Nephron progenitor cell (in vitro differentiated cells): ENCODE measurements around the gene PINK1.
A peak's percentile ranks its signal among the peaks of the same experiment; 100 is the strongest.

Experiments used
- DNase-seq: peaks from one replicate; pipeline ENCODE4 v3.0.0; 2021
- H3K27ac Mint-ChIP-seq: 2 replicates; pipeline ENCODE4 v1.8.0; 2021; ENCODE audit warnings: mild to moderate bottlenecking, moderate library complexity, mixed read lengths
- H3K27me3 Mint-ChIP-seq: 2 replicates; pipeline ENCODE4 v1.8.0; 2021; ENCODE audit warnings: mild to moderate bottlenecking, low read depth, mixed read lengths; ENCODE audit not compliant: poor library complexity
- H3K36me3 Mint-ChIP-seq: 2 replicates; pipeline ENCODE4 v1.8.0; 2021; ENCODE audit warnings: low read depth, mixed read lengths
- H3K4me1 Mint-ChIP-seq: 2 replicates; pipeline ENCODE4 v1.8.0; 2021; ENCODE audit warnings: mixed read lengths
- H3K4me3 Mint-ChIP-seq: 2 replicates; pipeline ENCODE4 v1.8.0; 2021; ENCODE audit warnings: mild to moderate bottlenecking, moderate library complexity, mixed read lengths
- H3K9me3 Mint-ChIP-seq: 2 replicates; pipeline ENCODE4 v1.8.0; 2021; ENCODE audit warnings: mild to moderate bottlenecking, moderate library complexity, mixed read lengths
- TF ChIP-seq, protein P1 (sequence below): fragments of 200-600 bp; sonication (generic); IDR thresholded peaks from 2 replicates; pipeline ENCODE4 v1.5.0; 2021; ENCODE audit warnings: antibody characterized with exemption

Gene PINK1

DNA sequence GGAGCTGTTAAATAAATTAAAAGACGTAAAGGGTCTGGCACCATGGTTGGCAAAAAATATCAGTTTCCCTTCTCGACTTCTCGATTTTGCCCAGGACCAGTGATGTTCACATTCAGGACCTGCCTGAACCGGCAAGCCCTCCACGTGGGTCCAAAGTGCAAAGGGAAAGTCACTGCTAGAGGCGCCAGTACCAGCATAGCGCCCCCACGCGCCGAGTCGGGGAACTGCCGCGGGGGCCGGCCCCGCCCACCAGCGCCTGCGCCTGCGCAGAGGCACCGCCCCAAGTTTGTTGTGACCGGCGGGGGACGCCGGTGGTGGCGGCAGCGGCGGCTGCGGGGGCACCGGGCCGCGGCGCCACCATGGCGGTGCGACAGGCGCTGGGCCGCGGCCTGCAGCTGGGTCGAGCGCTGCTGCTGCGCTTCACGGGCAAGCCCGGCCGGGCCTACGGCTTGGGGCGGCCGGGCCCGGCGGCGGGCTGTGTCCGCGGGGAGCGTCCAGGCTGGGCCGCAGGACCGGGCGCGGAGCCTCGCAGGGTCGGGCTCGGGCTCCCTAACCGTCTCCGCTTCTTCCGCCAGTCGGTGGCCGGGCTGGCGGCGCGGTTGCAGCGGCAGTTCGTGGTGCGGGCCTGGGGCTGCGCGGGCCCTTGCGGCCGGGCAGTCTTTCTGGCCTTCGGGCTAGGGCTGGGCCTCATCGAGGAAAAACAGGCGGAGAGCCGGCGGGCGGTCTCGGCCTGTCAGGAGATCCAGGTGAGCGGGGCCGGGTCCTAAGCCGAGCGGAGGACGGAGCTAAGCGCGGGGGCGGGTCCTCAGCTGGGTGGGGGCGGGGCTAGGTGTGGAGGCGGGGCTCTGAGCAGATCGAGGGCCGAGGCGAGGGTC lies at the start of gene PINK1:
PINK1 (plus strand) TSS at position 269 of the 875 bp plus-strand sequence; CDS start at position 360, 91 bp downstream.
- Mint-ChIP-seq H3K9me3 (peaks cover 6% of the 10 kb centered on the region), H3K36me3 (no peaks in the 10 kb centered on the region), H3K27ac (peak within 1 kb of the TSS; percentile 77), H3K4me1 (peaks cover 11% of the 10 kb centered on the region), H3K27me3 (peaks cover 8% of the 10 kb centered on the region), H3K4me3 (peak within 1 kb of the TSS; percentile 91)
- peak; percentile 86 for DNase-seq
- TF ChIP-seq, protein P1, sequence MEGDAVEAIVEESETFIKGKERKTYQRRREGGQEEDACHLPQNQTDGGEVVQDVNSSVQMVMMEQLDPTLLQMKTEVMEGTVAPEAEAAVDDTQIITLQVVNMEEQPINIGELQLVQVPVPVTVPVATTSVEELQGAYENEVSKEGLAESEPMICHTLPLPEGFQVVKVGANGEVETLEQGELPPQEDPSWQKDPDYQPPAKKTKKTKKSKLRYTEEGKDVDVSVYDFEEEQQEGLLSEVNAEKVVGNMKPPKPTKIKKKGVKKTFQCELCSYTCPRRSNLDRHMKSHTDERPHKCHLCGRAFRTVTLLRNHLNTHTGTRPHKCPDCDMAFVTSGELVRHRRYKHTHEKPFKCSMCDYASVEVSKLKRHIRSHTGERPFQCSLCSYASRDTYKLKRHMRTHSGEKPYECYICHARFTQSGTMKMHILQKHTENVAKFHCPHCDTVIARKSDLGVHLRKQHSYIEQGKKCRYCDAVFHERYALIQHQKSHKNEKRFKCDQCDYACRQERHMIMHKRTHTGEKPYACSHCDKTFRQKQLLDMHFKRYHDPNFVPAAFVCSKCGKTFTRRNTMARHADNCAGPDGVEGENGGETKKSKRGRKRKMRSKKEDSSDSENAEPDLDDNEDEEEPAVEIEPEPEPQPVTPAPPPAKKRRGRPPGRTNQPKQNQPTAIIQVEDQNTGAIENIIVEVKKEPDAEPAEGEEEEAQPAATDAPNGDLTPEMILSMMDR, result peak; percentile 91

DNA sequence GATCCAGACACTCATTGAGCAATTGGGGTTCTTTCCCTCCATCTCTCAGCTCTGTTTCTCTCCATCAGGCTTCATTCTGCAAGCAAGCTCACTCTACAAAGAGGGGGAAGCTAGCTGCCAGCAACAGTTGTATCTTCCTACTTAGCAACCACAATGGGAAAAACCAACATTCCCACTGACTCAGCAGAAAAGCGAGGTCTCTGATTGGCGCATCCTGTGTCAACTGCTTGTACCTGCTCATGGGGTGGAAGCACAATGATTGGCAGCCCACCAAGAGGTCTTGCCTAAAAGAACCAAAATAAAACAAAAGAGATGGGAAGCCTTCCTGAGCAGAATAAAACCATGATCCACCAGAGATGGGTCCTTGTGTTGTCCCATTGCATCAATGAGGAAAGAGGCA lies 48.4 kb upstream of the PINK1 start:
- no peak for DNase-seq
- Mint-ChIP-seq H3K36me3 (no peaks in the 10 kb centered on the region), H3K27me3 (peaks cover 26% of the 10 kb centered on the region)

DNA sequence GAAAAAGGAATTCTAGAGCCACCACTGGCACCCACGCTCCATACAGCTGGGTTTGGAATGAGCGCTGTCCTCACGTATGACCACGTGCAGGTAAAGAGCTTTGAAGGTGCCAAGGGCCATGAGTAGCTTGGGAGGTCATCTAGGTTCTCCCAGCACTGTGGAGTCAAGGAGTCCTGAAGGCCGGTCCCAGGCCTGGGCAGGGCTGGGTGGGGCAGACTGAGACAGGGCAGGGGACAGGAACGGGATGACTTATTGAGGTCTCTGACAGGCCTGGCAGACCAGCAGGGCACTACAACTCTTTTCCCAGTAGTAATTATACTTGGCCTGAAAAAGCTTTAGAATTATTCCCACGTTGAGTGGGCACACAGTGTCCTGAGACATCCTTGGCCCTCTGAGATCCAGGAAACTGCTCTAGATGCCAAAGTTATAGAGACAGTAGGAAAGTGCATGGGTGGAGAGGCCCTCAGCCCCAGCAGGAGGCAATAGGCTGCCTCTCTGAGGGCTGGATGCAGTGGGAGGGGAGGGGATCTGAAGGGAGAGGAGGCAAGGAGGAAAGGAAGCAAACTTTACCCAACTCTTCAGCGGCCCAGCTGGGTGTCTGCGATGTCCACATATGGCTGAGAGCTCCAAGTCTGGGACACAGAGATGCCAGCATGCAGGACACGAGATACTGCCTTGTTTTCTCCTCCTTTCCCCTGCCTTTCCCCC lies 46.2 kb upstream of the PINK1 start:
- Mint-ChIP-seq H3K4me3 (no peak overlapping the region), H3K36me3 (no peaks in the 10 kb centered on the region), H3K27ac (no peak overlapping the region), H3K9me3 (no peaks in the 10 kb centered on the region), H3K27me3 (peaks cover 22% of the 10 kb centered on the region), H3K4me1 (peaks cover 30% of the 10 kb centered on the region)
- TF ChIP-seq, protein P1, result no peak
- no peak for DNase-seq

More for the DNA sequence above, 48.4 kb upstream of the PINK1 start:
- Mint-ChIP-seq H3K4me3 (no peak overlapping the region), H3K27ac (no peak overlapping the region), H3K9me3 (no peaks in the 10 kb centered on the region), H3K4me1 (peaks cover 19% of the 10 kb centered on the region)
- TF ChIP-seq, protein P1, result no peak

GRCh38 chr1:20587661-20588053 lies 45.6 kb upstream of the PINK1 start:
- TF ChIP-seq, protein P1, result no peak

DNA sequence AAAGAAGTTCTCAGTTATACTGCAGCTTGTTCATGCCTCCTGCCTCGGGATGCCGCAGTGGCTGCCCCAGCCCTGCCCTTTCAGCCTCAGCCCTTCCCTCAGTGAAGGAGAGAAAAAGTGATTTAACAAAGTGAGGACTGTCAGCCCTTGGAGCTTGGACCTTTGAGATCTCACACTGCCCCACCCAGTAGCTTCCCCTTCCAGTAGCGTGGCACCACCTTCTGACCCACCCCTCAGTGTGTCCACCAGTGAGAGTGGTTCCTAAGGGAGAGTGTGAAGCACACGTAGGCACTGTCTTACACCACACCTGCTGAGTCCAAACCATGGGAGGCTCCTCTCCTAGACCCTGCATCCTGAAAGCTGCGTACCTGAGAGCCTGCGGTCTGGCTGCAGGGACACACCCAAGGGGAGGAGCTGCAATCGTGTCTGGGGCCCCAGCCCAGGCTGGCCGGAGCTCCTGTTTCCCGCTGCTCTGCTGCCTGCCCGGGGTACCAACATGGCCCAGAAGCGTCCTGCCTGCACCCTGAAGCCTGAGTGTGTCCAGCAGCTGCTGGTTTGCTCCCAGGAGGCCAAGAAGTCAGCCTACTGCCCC lies 44.5 kb upstream of the PINK1 start, which contains the start of gene CDA:
CDA (plus strand) TSS at position 464 of the 592 bp plus-strand sequence; CDS start at position 497, 33 bp downstream.
- Mint-ChIP-seq H3K9me3 (no peaks in the 10 kb centered on the region), H3K27ac (peak within 1 kb of the TSS; percentile 63), H3K4me1 (peaks cover 30% of the 10 kb centered on the region), H3K36me3 (no peaks in the 10 kb centered on the region), H3K4me3 (peak within 1 kb of the TSS; percentile 43), H3K27me3 (peaks cover 29% of the 10 kb centered on the region)
- no peak for DNase-seq
- TF ChIP-seq, protein P1, result no peak

More at GRCh38 chr1:20587661-20588053, 45.6 kb upstream of the PINK1 start:
- no peaks in the 10 kb centered on the region for H3K36me3 Mint-ChIP-seq
- peaks cover 30% of the 10 kb centered on the region for H3K4me1 Mint-ChIP-seq
- DNase-seq, result no peak
- H3K27me3 Mint-ChIP-seq, result peaks cover 24% of the 10 kb centered on the region
- no peak overlapping the region for H3K27ac Mint-ChIP-seq
- H3K9me3 Mint-ChIP-seq, result no peaks in the 10 kb centered on the region
- no peak overlapping the region for H3K4me3 Mint-ChIP-seq
